Ecto neural progenitor cell (in vitro differentiated cells): Measurements from ENCODE around the gene OR2T11.
"Not testable (repeated sequence)": the region's sequence is repeated elsewhere in the genome, so short reads cannot be mapped to it uniquely, and the experiment has no call there.

ENCODE experiments used
- DNase-seq: peaks from one replicate; pipeline ENCODE4 v3.0.0-alpha.2; 2018; ENCODE audit warnings: low spot score

The OR2T11 gene

GRCh38 chr1:248618878-248619277, 16.0 kb downstream of the OR2T11 start:
- DNase-seq = no peak

- no peak for DNase-seq
Measured at GRCh38 chr1:248618119-248618518, 16.8 kb downstream of the OR2T11 start.

GRCh38 chr1:248613742-248614141, 21.1 kb downstream of the OR2T11 start:
- no peak for DNase-seq

- DNase-seq = no peak
Measured at GRCh38 chr1:248611883-248612414, 22.9 kb downstream of the OR2T11 start.

- no peak for DNase-seq
Measured at GRCh38 chr1:248610301-248610700, 24.6 kb downstream of the OR2T11 start.

GRCh38 chr1:248599396-248599795, 35.5 kb downstream of the OR2T11 start:
- no peak for DNase-seq

GRCh38 chr1:248597589-248597988, 37.3 kb downstream of the OR2T11 start, which contains the start of gene OR2T10:
Gene OR2T10 (minus strand): TSS chr1:248597700. CDS start chr1:248593768, 3,932 bp downstream.
- DNase-seq = no peak

GRCh38 chr1:248596615-248597014, 38.3 kb downstream of the OR2T11 start:
- no peak for DNase-seq

- no peak for DNase-seq
Measured at GRCh38 chr1:248593226-248593625, 41.7 kb downstream of the OR2T11 start.

GRCh38 chr1:248592655-248593054, 42.2 kb downstream of the OR2T11 start:
- DNase-seq = no peak

- DNase-seq = no peak
Measured at GRCh38 chr1:248590055-248590454, 44.8 kb downstream of the OR2T11 start.

- no peak for DNase-seq
Measured at GRCh38 chr1:248589334-248589733, 45.6 kb downstream of the OR2T11 start.

GRCh38 chr1:248585266-248585665, 49.6 kb downstream of the OR2T11 start:
- DNase-seq = no peak

GRCh38 chr1:248576260-248576980, 58.5 kb downstream of the OR2T11 start:
- DNase-seq = no peak

GRCh38 chr1:248574657-248575056, 60.2 kb downstream of the OR2T11 start, which contains the start of gene OR2T34:
Gene OR2T34 (minus strand): TSS chr1:248574757. CDS start chr1:248574757, 0 bp downstream.
- not testable (repeated sequence) for DNase-seq

- not testable (repeated sequence) for DNase-seq
Measured at GRCh38 chr1:248573856-248574255, 61.0 kb downstream of the OR2T11 start.
